Testis (tissue), 3 donors: ENCODE measurements around the gene TNNI3K. TPM values are rescaled to one million over a fixed set of nuclear protein-coding genes. Genes with fewer than 3 reads are reported as not detected.

ENCODE experiments used
- DNase-seq: peaks from one replicate; pipeline ENCODE4 v3.0.0-alpha.2; 2019
- H3K27ac ChIP-seq, 2 donors: fragments of 200-600 bp; sonication (generic); one replicate each; pipeline ENCODE4 v1.5.1; 2019
- H3K27me3 ChIP-seq: fragments of 200-600 bp; sonication (generic); one replicate; pipeline ENCODE4 v1.5.1; 2019
- H3K36me3 ChIP-seq: fragments of 200-600 bp; sonication (generic); one replicate; pipeline ENCODE4 v1.5.1; 2017; ENCODE audit warnings: low read depth; ENCODE audit errors: missing control alignments
- H3K4me1 ChIP-seq: fragments of 200-600 bp; sonication (generic); one replicate; pipeline ENCODE4 v1.5.1; 2019
- H3K4me3 ChIP-seq, 2 donors: fragments of 200-600 bp; sonication (generic); one replicate each; pipeline ENCODE4 v1.5.1; 2017 to 2019
- H3K9me3 ChIP-seq: fragments of 200-600 bp; sonication (generic); one replicate; pipeline ENCODE4 v1.5.1; 2017
- CTCF ChIP-seq, 3 experiments: fragments of 450-650 bp in 2 of 3; fragments of 200-600 bp in 1 of 3; sonication (generic) in 1 of 3; IDR thresholded peaks; one replicate each; pipeline ENCODE4 v1.5.1; 2016 to 2019; ENCODE audit warnings: antibody characterized with exemption in 3 of 3, mild to moderate bottlenecking in 2 of 3, moderate library complexity in 1 of 3
- POLR2A ChIP-seq: fragments of 450-650 bp; IDR thresholded peaks from one replicate; pipeline ENCODE4 v1.6.1; 2017; ENCODE audit warnings: antibody characterized with exemption, mild to moderate bottlenecking, moderate library complexity
- WGBS, 2 donors: methylation state at CpG; one replicate each; pipeline ENCODE4 v1.1.5; 2018; 5-methylcytosine and 5-hydroxymethylcytosine counted together
- intact Hi-C: fragments of 100-400 bp; cut with DNase I; formaldehyde crosslinking; loops from one replicate; pipeline ENCODE4 v1.15.1; 2023; ENCODE audit warnings: low total_unique reads
- polyA plus RNA-seq: library from polyadenylated mRNA; stranded (reverse); fragments of 350-450 nt; fragmentation: Illumina TruSeq; extraction: RNeasy Lipid Tissue Mini Kit (QIAGEN cat#74804); gene quantifications from one replicate; pipeline ENCODE4 v1.2.3, GENCODE V29; 2014; ENCODE audit warnings: low read depth, low replicate concordance; ENCODE audit not compliant: insufficient read depth
- total RNA-seq, 2 donors: library from RNA; depleted of rRNA; stranded (reverse); fragments of >200 nt; gene quantifications; one replicate each; pipeline ENCODE4 v1.2.3, GENCODE V29; 2016

TNNI3K gene
- total and polyA plus RNA-seq, 3 donors from 2014 or later = 6.4 to 6.8 (median 6.5) TPM

- intact Hi-C loops = no loop called here
- DNase-seq = no peak
- Histone ChIP-seq H3K4me1 (no peaks in the 10 kb centered on the region), H3K4me3 (no peak overlapping the region), H3K36me3 (no peaks in the 10 kb centered on the region), H3K27me3 (no peaks in the 10 kb centered on the region), H3K9me3 (no peaks in the 10 kb centered on the region), H3K27ac (no peak overlapping the region)
- no peak for TF ChIP-seq POLR2A
- no peak for TF ChIP-seq CTCF (IDR thresholded peaks at IDR 0.05)
Observed at GRCh38 chr1:74419611-74420010, 184.4 kb downstream of the TNNI3K start.

- 41 to 60% methylated on average over 2 of the region's 2 CpGs for WGBS, 2 donors
Observed at GRCh38 chr1:74420467-74420866, 185.3 kb downstream of the TNNI3K start.

GRCh38 chr1:74422421-74423292, 187.5 kb downstream of the TNNI3K start:
- intact Hi-C loops = no loop called here
- H3K4me1 ChIP-seq = peaks cover 7% of the 10 kb centered on the region
- 61 to 78% methylated on average over 4 of the region's 4 CpGs for WGBS, 2 donors
- no peak for TF ChIP-seq POLR2A
- no peak for TF ChIP-seq CTCF (IDR thresholded peaks at IDR 0.05)
- no peaks in the 10 kb centered on the region for H3K27me3 ChIP-seq
- no peaks in the 10 kb centered on the region for H3K36me3 ChIP-seq
- no peak overlapping the region for H3K27ac ChIP-seq
- H3K4me3 ChIP-seq = no peak overlapping the region
- DNase-seq = no peak
- H3K9me3 ChIP-seq = no peaks in the 10 kb centered on the region

More at GRCh38 chr1:74420467-74420866, 185.3 kb downstream of the TNNI3K start:
- no peak for DNase-seq
- no peak overlapping the region for H3K27ac ChIP-seq
- TF ChIP-seq CTCF (IDR thresholded peaks at IDR 0.05) (no peak), POLR2A (no peak)
- no peaks in the 10 kb centered on the region for H3K36me3 ChIP-seq
- no peaks in the 10 kb centered on the region for H3K27me3 ChIP-seq
- no peak overlapping the region for H3K4me3 ChIP-seq
- intact Hi-C loops = no loop called here
- H3K9me3 ChIP-seq = no peaks in the 10 kb centered on the region
- H3K4me1 ChIP-seq = peaks cover under 1% of the 10 kb centered on the region

GRCh38 chr1:74423471-74423870, 188.3 kb downstream of the TNNI3K start:
- Histone ChIP-seq H3K9me3 (no peaks in the 10 kb centered on the region), H3K4me3 (no peak overlapping the region), H3K36me3 (no peaks in the 10 kb centered on the region), H3K27ac (no peak overlapping the region), H3K27me3 (no peaks in the 10 kb centered on the region), H3K4me1 (peaks cover 7% of the 10 kb centered on the region)
- 87 to 94% methylated on average over 2 of the region's 2 CpGs for WGBS, 2 donors
- no peak for DNase-seq
- TF ChIP-seq CTCF (IDR thresholded peaks at IDR 0.05) = no peak
- no peak for TF ChIP-seq POLR2A
- intact Hi-C loops = no loop called here

- Histone ChIP-seq H3K27ac (no peak overlapping the region), H3K9me3 (no peaks in the 10 kb centered on the region), H3K36me3 (no peaks in the 10 kb centered on the region), H3K4me1 (peaks cover 7% of the 10 kb centered on the region), H3K27me3 (no peaks in the 10 kb centered on the region), H3K4me3 (no peak overlapping the region)
- TF ChIP-seq CTCF (IDR thresholded peaks at IDR 0.05) = no peak
- no peak for TF ChIP-seq POLR2A
- WGBS, 2 donors = 59 to 67% methylated on average over 6 of the region's 6 CpGs
- no peak for DNase-seq
- intact Hi-C loops = no loop called here
Observed at GRCh38 chr1:74425676-74426075, 190.5 kb downstream of the TNNI3K start.
